K562 (cell line): ENCODE data around the gene SPDEF. TPM values are rescaled to one million over a fixed set of nuclear protein-coding genes. Genes with fewer than 3 reads are reported as not detected.

Experiments
- BCOR ChIP-seq: fragments of 450-650 bp; IDR thresholded peaks from 2 replicates; pipeline ENCODE4 v1.6.1; 2016
- CBX1 ChIP-seq: sonication (generic); IDR thresholded peaks from 2 replicates; pipeline ENCODE4 v1.6.1; 2016; ENCODE audit warnings: antibody characterized with exemption, low read depth, mild to moderate bottlenecking
- DMBX1 ChIP-seq: fragments of 250-450 bp; sonication (Bioruptor Pico); IDR thresholded peaks from 2 replicates; pipeline ENCODE4 v1.8.0; 2022; ENCODE audit warnings: inconsistent platforms, mild to moderate bottlenecking, moderate library complexity, borderline replicate concordance
- ELF1 ChIP-seq: fragments of 200-800 bp; sonication (Bioruptor generic); IDR thresholded peaks from 2 replicates; pipeline ENCODE4 v1.6.1; 2016; ENCODE audit warnings: missing genetic modification characterization, missing compliant biosample characterization
- HDAC2 ChIP-seq: fragments of 450-650 bp; IDR thresholded peaks from 2 replicates; pipeline ENCODE4 v1.6.1; 2016; ENCODE audit warnings: mild to moderate bottlenecking
- NCOA6 ChIP-seq: fragments of 450-650 bp; IDR thresholded peaks from 2 replicates; pipeline ENCODE4 v1.6.1; 2017; ENCODE audit warnings: mild to moderate bottlenecking
- PTBP1 ChIP-seq: fragments of 200-400 bp; formaldehyde crosslinking; IDR thresholded peaks from 2 replicates; pipeline ENCODE4 v1.6.1; 2017; ENCODE audit warnings: low read depth, low read length
- RCOR1 ChIP-seq, 2 experiments: IDR thresholded peaks; 2 replicates each; pipeline ENCODE4 v1.6.1; 2012; ENCODE audit warnings: low read depth in 2 of 2, low read length in 2 of 2, borderline replicate concordance in 1 of 2, improper control_type of control experiment in 1 of 2
- SOX6 ChIP-seq: fragments of 450-650 bp; IDR thresholded peaks from 2 replicates; pipeline ENCODE4 v1.6.1; 2014; ENCODE audit warnings: mild to moderate bottlenecking
- SREBF1 ChIP-seq: fragments of 150-350 bp; IDR thresholded peaks from 2 replicates; pipeline ENCODE4 v1.6.1; 2014; ENCODE audit warnings: antibody characterized with exemption, low read depth, low read length, borderline replicate concordance
- TRIM28 ChIP-seq: fragments of 450-650 bp; IDR thresholded peaks from 2 replicates; pipeline ENCODE4 v1.6.1; 2017
- ZFP1 ChIP-seq: fragments of 450-650 bp; formaldehyde crosslinking; IDR thresholded peaks from 2 replicates; pipeline ENCODE4 v1.4.0; 2020; ENCODE audit warnings: mild to moderate bottlenecking, mixed read lengths
- ZFP36 ChIP-seq: fragments of 150-350 bp; IDR thresholded peaks from 2 replicates; pipeline ENCODE4 v1.6.1; 2018; ENCODE audit warnings: low read length, low read depth; ENCODE audit not compliant: partially characterized antibody
- ZNF175 ChIP-seq: fragments of 200-800 bp; sonication (Bioruptor generic); IDR thresholded peaks from 2 replicates; pipeline ENCODE4 v1.6.1; 2016; ENCODE audit warnings: low read depth, mild to moderate bottlenecking, missing genetic modification characterization, missing compliant biosample characterization
- ZNF24 ChIP-seq: fragments of 450-650 bp; IDR thresholded peaks from 2 replicates; pipeline ENCODE4 v1.6.1; 2016
- ZNF263 ChIP-seq: sonication (generic); formaldehyde crosslinking; IDR thresholded peaks from 2 replicates; pipeline ENCODE4 v1.8.0; 2022; ENCODE audit warnings: mild to moderate bottlenecking, missing genetic modification reagents, borderline replicate concordance
- ZNF766 ChIP-seq: fragments of 200-800 bp; sonication (Bioruptor generic); conservative IDR thresholded peaks from 2 replicates; pipeline ENCODE4 v1.6.1; 2016; ENCODE audit warnings: missing genetic modification characterization, missing compliant biosample characterization
- polyA plus RNA-seq, 8 experiments: library from polyadenylated mRNA; depleted of rRNA in 4 of 8; stranded (reverse) in 5 of 8; unstranded in 3 of 8; fragments of >200 nt; fragmentation: Nextera tagmentation in 2 of 8; fragmentation: Illumina TruSeq in 1 of 8; extraction: Ambion mirVana in 2 of 8; extraction: Trizol in 1 of 8; gene quantifications; 2 replicates each; pipeline versions ENCODE4 v1.2.1 to v1.2.3, GENCODE V29; 2011 to 2014; ENCODE audit warnings: inconsistent platforms in 1 of 8, missing spikeins in 1 of 8
- total RNA-seq, 7 experiments: library from RNA; depleted of rRNA in 6 of 7; stranded (reverse); fragments of >200 nt in 6 of 7; fragmentation: Illumina TruSeq in 2 of 7; extraction: Trizol in 2 of 7; gene quantifications; 2 replicates each; pipeline versions ENCODE4 v1.2.1 to v1.2.3, GENCODE V29; 2011 to 2021; ENCODE audit warnings: low replicate concordance in 1 of 7
- TF ChIP-seq, protein P1 (sequence below): fragments of 450-650 bp; formaldehyde crosslinking; IDR thresholded peaks from 2 replicates; pipeline ENCODE4 v1.4.0; 2022; ENCODE audit warnings: missing genetic modification characterization
- TF ChIP-seq, protein P2 (sequence below): IDR thresholded peaks from 3 replicates; pipeline ENCODE4 v1.6.1; 2011; ENCODE audit warnings: borderline replicate concordance, mild to moderate bottlenecking, moderate library complexity; ENCODE audit not compliant: insufficient read length; ENCODE audit errors: extremely low read depth
- TF ChIP-seq, protein P3 (sequence below): fragments of 450-650 bp; IDR thresholded peaks from 2 replicates; pipeline ENCODE4 v1.6.1; 2016
- TF ChIP-seq, protein P4 (sequence below): sonication (generic); formaldehyde crosslinking; IDR thresholded peaks from 2 replicates; pipeline ENCODE4 v1.8.0; 2022; ENCODE audit warnings: missing genetic modification reagents, mild to moderate bottlenecking, moderate library complexity, borderline replicate concordance
- TF ChIP-seq, protein P5 (sequence below): fragments of 250-450 bp; sonication (Bioruptor Pico); IDR thresholded peaks from 2 replicates; pipeline ENCODE4 v1.8.0; 2022; ENCODE audit warnings: moderate library complexity, mild to moderate bottlenecking, inconsistent platforms

The SPDEF gene
- total and polyA plus RNA-seq, 9 of the 15 experiments (the other 6 are each of a cell fraction or from before 2014, with no cell fraction given) = 0.04 to 0.12 (median 0.11) TPM; not detected in 5

DNA sequence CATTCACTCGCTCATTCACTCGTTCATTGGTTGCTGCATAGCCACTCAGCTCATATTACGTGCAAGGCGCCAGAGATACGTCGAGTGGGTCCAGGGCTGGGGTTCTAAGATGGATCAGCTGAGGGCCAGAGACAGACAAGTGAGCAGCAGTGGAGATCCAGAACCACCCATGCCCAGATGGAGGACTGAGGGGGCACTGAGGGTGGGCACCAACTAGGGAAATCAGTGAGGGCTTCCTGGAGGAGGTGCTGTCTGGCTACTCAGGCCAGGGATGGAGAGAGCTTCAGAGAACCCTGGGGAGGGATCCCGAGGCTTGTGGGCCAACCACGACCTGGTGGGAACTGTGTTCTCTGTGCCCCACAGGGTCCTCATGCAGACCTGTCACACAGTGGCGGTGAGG, 364 bp upstream of the SPDEF start (continued):
- TF ChIP-seq ZFP36 = peak; percentile 99
- TF ChIP-seq, protein P1, sequence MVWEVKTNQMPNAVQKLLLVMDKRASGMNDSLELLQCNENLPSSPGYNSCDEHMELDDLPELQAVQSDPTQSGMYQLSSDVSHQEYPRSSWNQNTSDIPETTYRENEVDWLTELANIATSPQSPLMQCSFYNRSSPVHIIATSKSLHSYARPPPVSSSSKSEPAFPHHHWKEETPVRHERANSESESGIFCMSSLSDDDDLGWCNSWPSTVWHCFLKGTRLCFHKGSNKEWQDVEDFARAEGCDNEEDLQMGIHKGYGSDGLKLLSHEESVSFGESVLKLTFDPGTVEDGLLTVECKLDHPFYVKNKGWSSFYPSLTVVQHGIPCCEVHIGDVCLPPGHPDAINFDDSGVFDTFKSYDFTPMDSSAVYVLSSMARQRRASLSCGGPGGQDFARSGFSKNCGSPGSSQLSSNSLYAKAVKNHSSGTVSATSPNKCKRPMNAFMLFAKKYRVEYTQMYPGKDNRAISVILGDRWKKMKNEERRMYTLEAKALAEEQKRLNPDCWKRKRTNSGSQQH = no peak
- TF ChIP-seq ZNF263 (CRISPR knock-in tag) = no peak
- 0 out of 2 replicates have a peak, but pooled peaks have one; percentile 40 for TF ChIP-seq HDAC2
- TF ChIP-seq CBX1 = peak; percentile 83; the same call in 1 of the 2 replicates
- no peak for TF ChIP-seq TRIM28
- no peak for TF ChIP-seq ZNF766 (CRISPR knock-in tag)
- no peak for TF ChIP-seq SREBF1
- peak; percentile 86; the same call in 1 of the 2 replicates for TF ChIP-seq ZNF24
- TF ChIP-seq, protein P2, sequence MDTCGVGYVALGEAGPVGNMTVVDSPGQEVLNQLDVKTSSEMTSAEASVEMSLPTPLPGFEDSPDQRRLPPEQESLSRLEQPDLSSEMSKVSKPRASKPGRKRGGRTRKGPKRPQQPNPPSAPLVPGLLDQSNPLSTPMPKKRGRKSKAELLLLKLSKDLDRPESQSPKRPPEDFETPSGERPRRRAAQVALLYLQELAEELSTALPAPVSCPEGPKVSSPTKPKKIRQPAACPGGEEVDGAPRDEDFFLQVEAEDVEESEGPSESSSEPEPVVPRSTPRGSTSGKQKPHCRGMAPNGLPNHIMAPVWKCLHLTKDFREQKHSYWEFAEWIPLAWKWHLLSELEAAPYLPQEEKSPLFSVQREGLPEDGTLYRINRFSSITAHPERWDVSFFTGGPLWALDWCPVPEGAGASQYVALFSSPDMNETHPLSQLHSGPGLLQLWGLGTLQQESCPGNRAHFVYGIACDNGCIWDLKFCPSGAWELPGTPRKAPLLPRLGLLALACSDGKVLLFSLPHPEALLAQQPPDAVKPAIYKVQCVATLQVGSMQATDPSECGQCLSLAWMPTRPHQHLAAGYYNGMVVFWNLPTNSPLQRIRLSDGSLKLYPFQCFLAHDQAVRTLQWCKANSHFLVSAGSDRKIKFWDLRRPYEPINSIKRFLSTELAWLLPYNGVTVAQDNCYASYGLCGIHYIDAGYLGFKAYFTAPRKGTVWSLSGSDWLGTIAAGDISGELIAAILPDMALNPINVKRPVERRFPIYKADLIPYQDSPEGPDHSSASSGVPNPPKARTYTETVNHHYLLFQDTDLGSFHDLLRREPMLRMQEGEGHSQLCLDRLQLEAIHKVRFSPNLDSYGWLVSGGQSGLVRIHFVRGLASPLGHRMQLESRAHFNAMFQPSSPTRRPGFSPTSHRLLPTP = peak; percentile 53
- TF ChIP-seq ZNF175 (CRISPR knock-in tag) = no peak
- no peak for TF ChIP-seq SOX6
- TF ChIP-seq, protein P3, sequence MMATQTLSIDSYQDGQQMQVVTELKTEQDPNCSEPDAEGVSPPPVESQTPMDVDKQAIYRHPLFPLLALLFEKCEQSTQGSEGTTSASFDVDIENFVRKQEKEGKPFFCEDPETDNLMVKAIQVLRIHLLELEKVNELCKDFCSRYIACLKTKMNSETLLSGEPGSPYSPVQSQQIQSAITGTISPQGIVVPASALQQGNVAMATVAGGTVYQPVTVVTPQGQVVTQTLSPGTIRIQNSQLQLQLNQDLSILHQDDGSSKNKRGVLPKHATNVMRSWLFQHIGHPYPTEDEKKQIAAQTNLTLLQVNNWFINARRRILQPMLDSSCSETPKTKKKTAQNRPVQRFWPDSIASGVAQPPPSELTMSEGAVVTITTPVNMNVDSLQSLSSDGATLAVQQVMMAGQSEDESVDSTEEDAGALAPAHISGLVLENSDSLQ = no peak
- TF ChIP-seq NCOA6 = no peak
- no peak for TF ChIP-seq ELF1 (tag)
- TF ChIP-seq RCOR1 (IDR thresholded peaks at IDR 0.05; ENCODE audit: borderline replicate concordance in 1 of 2, low read depth in 2 of 2, low read length in 2 of 2) = peak in 1 of 2 experiments; percentile 46; a peak in 1 of 4 replicates
- TF ChIP-seq PTBP1 = peak; percentile 94
- TF ChIP-seq DMBX1 (CRISPR knock-in tag) = no peak
- TF ChIP-seq BCOR = peak; percentile 95
- no peak for TF ChIP-seq ZFP1 (CRISPR knock-in tag)
- TF ChIP-seq, protein P4, sequence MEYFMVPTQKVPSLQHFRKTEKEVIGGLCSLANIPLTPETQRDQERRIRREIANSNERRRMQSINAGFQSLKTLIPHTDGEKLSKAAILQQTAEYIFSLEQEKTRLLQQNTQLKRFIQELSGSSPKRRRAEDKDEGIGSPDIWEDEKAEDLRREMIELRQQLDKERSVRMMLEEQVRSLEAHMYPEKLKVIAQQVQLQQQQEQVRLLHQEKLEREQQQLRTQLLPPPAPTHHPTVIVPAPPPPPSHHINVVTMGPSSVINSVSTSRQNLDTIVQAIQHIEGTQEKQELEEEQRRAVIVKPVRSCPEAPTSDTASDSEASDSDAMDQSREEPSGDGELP (CRISPR knock-in tag) = peak; percentile 8; the same call in 1 of the 2 replicates
- TF ChIP-seq, protein P5, sequence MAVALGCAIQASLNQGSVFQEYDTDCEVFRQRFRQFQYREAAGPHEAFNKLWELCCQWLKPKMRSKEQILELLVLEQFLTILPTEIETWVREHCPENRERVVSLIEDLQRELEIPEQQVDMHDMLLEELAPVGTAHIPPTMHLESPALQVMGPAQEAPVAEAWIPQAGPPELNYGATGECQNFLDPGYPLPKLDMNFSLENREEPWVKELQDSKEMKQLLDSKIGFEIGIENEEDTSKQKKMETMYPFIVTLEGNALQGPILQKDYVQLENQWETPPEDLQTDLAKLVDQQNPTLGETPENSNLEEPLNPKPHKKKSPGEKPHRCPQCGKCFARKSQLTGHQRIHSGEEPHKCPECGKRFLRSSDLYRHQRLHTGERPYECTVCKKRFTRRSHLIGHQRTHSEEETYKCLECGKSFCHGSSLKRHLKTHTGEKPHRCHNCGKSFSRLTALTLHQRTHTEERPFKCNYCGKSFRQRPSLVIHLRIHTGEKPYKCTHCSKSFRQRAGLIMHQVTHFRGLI (CRISPR knock-in tag) = no peak
